OCI-LY7 (cell line): ENCODE measurements around the gene ATP1B3. TPM values are rescaled to one million over a fixed set of nuclear protein-coding genes. Genes with fewer than 3 reads are reported as not detected.

Experiments used
- BruUV-seq: library from RNA; stranded (reverse); fragments of 400-500 nt; replicated peaks from 2 replicates; lab custom pipeline; 2021; lab: Mats Ljungman, UMichigan
- CTCF ChIA-PET: fragments of 300-600 bp; sonication (Branson Sonifier 250); formaldehyde crosslinking; loops from one replicate; lab custom pipeline; 2022; ENCODE audit warnings: antibody characterized with exemption; ENCODE audit not compliant: unreplicated experiment; lab: Charles Lee
- POLR2A ChIA-PET: fragments of 300-600 bp; sonication (Branson Sonifier 250); formaldehyde crosslinking; loops from one replicate; lab custom pipeline; 2022; ENCODE audit warnings: antibody characterized with exemption; lab: Charles Lee
- DNase-seq: peaks from one replicate; pipeline ENCODE4 v3.0.0-alpha.2; 2015; ENCODE audit warnings: low spot score
- H2AFZ ChIP-seq: fragments of 200-600 bp; sonication (generic), shearing (Covaris generic); 2 replicates; pipeline ENCODE4 v1.6.1; 2014; ENCODE audit warnings: mild to moderate bottlenecking, antibody characterized with exemption, low read length, moderate library complexity
- H3K27ac ChIP-seq: fragments of 200-600 bp; sonication (generic); 2 replicates; pipeline ENCODE4 v1.5.1; 2014; ENCODE audit warnings: mixed run types, low read depth, mild to moderate bottlenecking, moderate library complexity, low read length, inconsistent platforms; ENCODE audit not compliant: poor library complexity, severe bottlenecking
- H3K36me3 ChIP-seq: fragments of 200-600 bp; sonication (generic); 2 replicates; pipeline ENCODE4 v1.6.1; 2014; ENCODE audit warnings: mild to moderate bottlenecking, antibody characterized with exemption, low read length, moderate library complexity, mixed read lengths; ENCODE audit not compliant: insufficient read depth
- H3K4me1 ChIP-seq: fragments of 200-600 bp; sonication (generic); 2 replicates; pipeline ENCODE4 v1.5.1; 2014; ENCODE audit warnings: mild to moderate bottlenecking, low read length; ENCODE audit not compliant: insufficient read depth, poor library complexity, severe bottlenecking
- H3K4me2 ChIP-seq: fragments of 200-600 bp; sonication (generic); 2 replicates; pipeline ENCODE4 v1.6.1; 2014; ENCODE audit warnings: mild to moderate bottlenecking, low read length
- H3K4me3 ChIP-seq: fragments of 200-600 bp; sonication (generic); 2 replicates; pipeline ENCODE4 v1.5.1; 2014; ENCODE audit warnings: mild to moderate bottlenecking, low read depth, low read length; ENCODE audit not compliant: poor library complexity, severe bottlenecking
- H3K79me2 ChIP-seq: fragments of 200-600 bp; sonication (generic); 2 replicates; pipeline ENCODE4 v1.6.1; 2016; ENCODE audit warnings: low read depth, mild to moderate bottlenecking, low read length, moderate library complexity, mixed read lengths; ENCODE audit not compliant: insufficient read depth
- H3K9me2 ChIP-seq: fragments of 200-600 bp; sonication (generic); 2 replicates; pipeline ENCODE4 v1.6.1; 2016; ENCODE audit warnings: mild to moderate bottlenecking, low read length, mixed read lengths; ENCODE audit not compliant: insufficient read depth
- H3K9me3 ChIP-seq: fragments of 200-600 bp; sonication (generic); 2 replicates; pipeline ENCODE4 v1.6.1; 2014; ENCODE audit warnings: mild to moderate bottlenecking, mixed run types, low read length, mixed read lengths
- H4K20me1 ChIP-seq: fragments of 200-600 bp; sonication (generic); 2 replicates; pipeline ENCODE4 v1.6.1; 2014; ENCODE audit warnings: mild to moderate bottlenecking, antibody characterized with exemption, low read length, moderate library complexity, mixed read lengths; ENCODE audit not compliant: insufficient read depth
- EZH2phosphoT487 ChIP-seq: fragments of 200-600 bp; sonication (generic); IDR thresholded peaks from 2 replicates; pipeline ENCODE4 v1.6.1; 2018; ENCODE audit warnings: low read depth, borderline replicate concordance, mild to moderate bottlenecking, mixed run types, antibody characterized with exemption, low read length, moderate library complexity, mixed read lengths
- intact Hi-C: fragments of 100-400 bp; cut with micrococcal nuclease; formaldehyde crosslinking; loops from one replicate; pipeline ENCODE4 v1.10.0; 2022; ENCODE audit not compliant: unreplicated experiment
- total RNA-seq, 2 experiments: library from RNA; depleted of rRNA in 1 of 2; stranded (reverse); fragments of >200 nt in 1 of 2; shearing (Covaris generic) in 1 of 2; gene quantifications; 2 replicates each; pipeline ENCODE4 v1.2.3, GENCODE V29; 2014 to 2022
- TF ChIP-seq, protein P1 (sequence below): fragments of 200-600 bp; sonication (generic); conservative IDR thresholded peaks from 2 replicates; pipeline ENCODE4 v1.5.1; 2014; ENCODE audit warnings: mild to moderate bottlenecking, antibody characterized with exemption, low read length, moderate library complexity, mixed read lengths

ATP1B3 gene
- total RNA-seq, 2 experiments from 2014 or later: 53.8 to 133 TPM

GRCh38 chr3:141859651-141860050 is 16.8 kb upstream of the ATP1B3 start:
- Histone ChIP-seq H3K36me3 (no peaks in the 10 kb centered on the region), H3K9me2 (no peaks in the 10 kb centered on the region), H4K20me1 (no peaks in the 10 kb centered on the region), H2AFZ (no peak overlapping the region; the same call in 1 of the 2 replicates), H3K4me2 (no peak overlapping the region), H3K9me3 (no peaks in the 10 kb centered on the region), H3K4me1 (no peaks in the 10 kb centered on the region), H3K4me3 (no peak overlapping the region), H3K79me2 (no peaks in the 10 kb centered on the region), H3K27ac (no peak overlapping the region)
- intact Hi-C loops: no loop called here
- DNase-seq: no peak
- BruUV-seq: no TSS peak
- ChIA-PET POLR2A (interaction anchor here (0.6 kb wide), 1 partner anchor 862 kb away, joined by 3 read pairs; no protein-coding TSS in a partner anchor), CTCF (no interaction called here)
- TF ChIP-seq, protein P1, sequence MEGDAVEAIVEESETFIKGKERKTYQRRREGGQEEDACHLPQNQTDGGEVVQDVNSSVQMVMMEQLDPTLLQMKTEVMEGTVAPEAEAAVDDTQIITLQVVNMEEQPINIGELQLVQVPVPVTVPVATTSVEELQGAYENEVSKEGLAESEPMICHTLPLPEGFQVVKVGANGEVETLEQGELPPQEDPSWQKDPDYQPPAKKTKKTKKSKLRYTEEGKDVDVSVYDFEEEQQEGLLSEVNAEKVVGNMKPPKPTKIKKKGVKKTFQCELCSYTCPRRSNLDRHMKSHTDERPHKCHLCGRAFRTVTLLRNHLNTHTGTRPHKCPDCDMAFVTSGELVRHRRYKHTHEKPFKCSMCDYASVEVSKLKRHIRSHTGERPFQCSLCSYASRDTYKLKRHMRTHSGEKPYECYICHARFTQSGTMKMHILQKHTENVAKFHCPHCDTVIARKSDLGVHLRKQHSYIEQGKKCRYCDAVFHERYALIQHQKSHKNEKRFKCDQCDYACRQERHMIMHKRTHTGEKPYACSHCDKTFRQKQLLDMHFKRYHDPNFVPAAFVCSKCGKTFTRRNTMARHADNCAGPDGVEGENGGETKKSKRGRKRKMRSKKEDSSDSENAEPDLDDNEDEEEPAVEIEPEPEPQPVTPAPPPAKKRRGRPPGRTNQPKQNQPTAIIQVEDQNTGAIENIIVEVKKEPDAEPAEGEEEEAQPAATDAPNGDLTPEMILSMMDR: no peak
- no peak for TF ChIP-seq EZH2phosphoT487

GRCh38 chr3:141860086-141860669 is 16.3 kb upstream of the ATP1B3 start:
- no TSS peak for BruUV-seq
- H3K4me1 ChIP-seq: no peaks in the 10 kb centered on the region
- no peak overlapping the region for H3K27ac ChIP-seq
- no peak overlapping the region; the same call in 1 of the 2 replicates for H2AFZ ChIP-seq
- H3K79me2 ChIP-seq: no peaks in the 10 kb centered on the region
- no peaks in the 10 kb centered on the region for H4K20me1 ChIP-seq
- no peak overlapping the region for H3K4me3 ChIP-seq
- POLR2A ChIA-PET: interaction anchor here (0.5 to 1.2 kb wide), 3 partner anchors 31 to 96 kb away, joined by 3 to 6 read pairs (median 4); no protein-coding TSS in a partner anchor
- CTCF ChIA-PET: no interaction called here
- DNase-seq: no peak
- no peaks in the 10 kb centered on the region for H3K36me3 ChIP-seq
- H3K4me2 ChIP-seq: no peak overlapping the region
- intact Hi-C loops: no loop called here
- H3K9me2 ChIP-seq: no peaks in the 10 kb centered on the region
- H3K9me3 ChIP-seq: no peaks in the 10 kb centered on the region
- TF ChIP-seq, protein P1: no peak
- TF ChIP-seq EZH2phosphoT487: no peak

DNA sequence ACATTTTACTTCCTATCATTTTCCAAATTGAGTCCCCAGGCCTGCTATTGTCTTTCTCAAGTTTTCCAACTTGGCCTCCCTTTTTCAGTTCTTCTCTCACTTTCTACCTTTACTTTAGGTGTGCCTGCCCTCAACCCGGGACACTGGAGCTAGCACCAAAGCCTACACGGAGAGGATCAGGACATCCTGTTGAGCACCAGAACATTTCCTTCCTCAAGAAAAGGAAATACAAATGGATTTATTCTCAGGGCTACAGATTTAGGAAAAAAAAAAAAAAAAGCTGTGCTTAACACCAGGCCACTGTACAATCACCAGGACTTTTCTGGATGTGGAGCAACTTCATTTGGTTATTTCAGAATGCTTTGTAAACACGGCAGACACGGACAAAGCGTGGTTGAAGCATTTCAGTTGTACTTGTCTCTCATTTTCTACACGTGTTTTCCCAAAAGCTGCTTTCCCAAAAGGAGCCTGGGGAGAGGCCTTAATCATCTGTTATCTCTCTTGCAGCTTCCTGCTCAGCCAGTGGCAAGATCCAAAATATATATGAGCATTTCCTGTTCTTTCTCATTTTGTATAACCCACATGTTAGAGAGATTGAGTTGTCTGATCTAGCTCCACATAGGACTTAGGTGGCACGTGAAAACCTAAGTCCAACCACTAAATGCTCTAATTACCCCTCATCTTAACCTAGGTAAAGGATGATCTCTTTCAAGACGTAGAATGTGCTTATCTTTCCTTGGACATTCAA is 15.5 kb upstream of the ATP1B3 start:
- ChIA-PET POLR2A (interaction anchor here (0.5 to 1.2 kb wide), 4 partner anchors 31 to 114 kb away, joined by 3 to 6 read pairs (median 5); no protein-coding TSS in a partner anchor), CTCF (no interaction called here)
- no peaks in the 10 kb centered on the region for H3K9me2 ChIP-seq
- no peaks in the 10 kb centered on the region for H3K79me2 ChIP-seq
- TF ChIP-seq, protein P1: no peak
- TF ChIP-seq EZH2phosphoT487: no peak
- H2AFZ ChIP-seq: no peak overlapping the region
- H3K36me3 ChIP-seq: no peaks in the 10 kb centered on the region
- no peaks in the 10 kb centered on the region for H3K4me1 ChIP-seq
- DNase-seq: no peak
- no peaks in the 10 kb centered on the region for H4K20me1 ChIP-seq
- BruUV-seq: no TSS peak
- H3K9me3 ChIP-seq: no peaks in the 10 kb centered on the region
- no peak overlapping the region for H3K4me3 ChIP-seq
- no peak overlapping the region for H3K27ac ChIP-seq
- no peak overlapping the region for H3K4me2 ChIP-seq
- intact Hi-C loops: no loop called here
